HUES6 (cell line): Measurements from ENCODE around the gene KRT78.

Experiments used
- H3K27ac ChIP-seq: 2 replicates; pipeline ENCODE4 v1.7.0; 2013; ENCODE audit warnings: low read depth, mild to moderate bottlenecking, low read length, inconsistent platforms
- H3K27me3 ChIP-seq: 2 replicates; pipeline ENCODE4 v1.6.1; 2013; ENCODE audit warnings: low read length; ENCODE audit not compliant: control insufficient read depth, insufficient read depth
- H3K36me3 ChIP-seq: 2 replicates; pipeline ENCODE4 v1.6.1; 2013; ENCODE audit warnings: low read length; ENCODE audit not compliant: control insufficient read depth, insufficient read depth
- H3K4me1 ChIP-seq: 2 replicates; pipeline ENCODE4 v1.6.1; 2013; ENCODE audit warnings: low read length; ENCODE audit not compliant: control insufficient read depth, insufficient read depth
- H3K4me3 ChIP-seq: 2 replicates; pipeline ENCODE4 v1.5.1; 2013; ENCODE audit warnings: low read depth, low read length
- H3K9ac ChIP-seq: one replicate; pipeline ENCODE4 v1.6.1; 2013; ENCODE audit warnings: mild to moderate bottlenecking, low read length
- H3K9me3 ChIP-seq: 2 replicates; pipeline ENCODE4 v1.6.1; 2013; ENCODE audit warnings: low read depth, low read length; ENCODE audit not compliant: control insufficient read depth, insufficient read depth

KRT78 gene

GRCh38 chr12:52791271-52792184 lies 57.3 kb downstream of the KRT78 start:
- no peak overlapping the region for H3K9ac ChIP-seq
- H3K4me3 ChIP-seq, result no peak overlapping the region
- H3K4me1 ChIP-seq, result no peaks in the 10 kb centered on the region
- H3K27ac ChIP-seq, result no peak overlapping the region
- H3K27me3 ChIP-seq, result peaks cover 5% of the 10 kb centered on the region; the same call in 1 of the 2 replicates
- no peaks in the 10 kb centered on the region for H3K36me3 ChIP-seq
- no peaks in the 10 kb centered on the region for H3K9me3 ChIP-seq

GRCh38 chr12:52790427-52791270 lies 58.1 kb downstream of the KRT78 start:
- Histone ChIP-seq H3K9me3 (no peaks in the 10 kb centered on the region), H3K27me3 (peaks cover 3% of the 10 kb centered on the region; the same call in 1 of the 2 replicates), H3K4me3 (no peak overlapping the region), H3K36me3 (no peaks in the 10 kb centered on the region), H3K27ac (no peak overlapping the region), H3K9ac (no peak overlapping the region), H3K4me1 (no peaks in the 10 kb centered on the region)

GRCh38 chr12:52789637-52790426 lies 59.0 kb downstream of the KRT78 start:
- no peak overlapping the region for H3K27ac ChIP-seq
- peaks cover 4% of the 10 kb centered on the region; the same call in 1 of the 2 replicates for H3K27me3 ChIP-seq
- H3K9me3 ChIP-seq, result no peaks in the 10 kb centered on the region
- H3K9ac ChIP-seq, result no peak overlapping the region
- H3K4me1 ChIP-seq, result no peaks in the 10 kb centered on the region
- no peak overlapping the region for H3K4me3 ChIP-seq
- H3K36me3 ChIP-seq, result no peaks in the 10 kb centered on the region

- H3K9me3 ChIP-seq, result no peaks in the 10 kb centered on the region
- H3K27ac ChIP-seq, result no peak overlapping the region
- no peak overlapping the region for H3K9ac ChIP-seq
- no peak overlapping the region for H3K4me3 ChIP-seq
- no peaks in the 10 kb centered on the region for H3K36me3 ChIP-seq
- H3K4me1 ChIP-seq, result no peaks in the 10 kb centered on the region
- H3K27me3 ChIP-seq, result peaks cover 6% of the 10 kb centered on the region; the same call in 1 of the 2 replicates
These were observed 59.7 kb downstream of the KRT78 start for GRCh38 chr12:52788876-52789636.

GRCh38 chr12:52788192-52788875 lies 60.5 kb downstream of the KRT78 start:
- Histone ChIP-seq H3K4me3 (no peak overlapping the region), H3K27ac (no peak overlapping the region), H3K36me3 (no peaks in the 10 kb centered on the region), H3K9ac (no peak overlapping the region), H3K9me3 (no peaks in the 10 kb centered on the region), H3K4me1 (no peaks in the 10 kb centered on the region), H3K27me3 (peaks cover 6% of the 10 kb centered on the region; the same call in 1 of the 2 replicates)
